ENCODE measurements around the gene KLF1. TPM values are rescaled to one million over a fixed set of nuclear protein-coding genes. Genes with fewer than 3 reads are reported as not detected.

KLF1 gene
- total and polyA plus RNA-seq, 2 of the 13 experiments (the other 11 are each of a cell fraction or from before 2014, with no cell fraction given): not detected

DNA sequence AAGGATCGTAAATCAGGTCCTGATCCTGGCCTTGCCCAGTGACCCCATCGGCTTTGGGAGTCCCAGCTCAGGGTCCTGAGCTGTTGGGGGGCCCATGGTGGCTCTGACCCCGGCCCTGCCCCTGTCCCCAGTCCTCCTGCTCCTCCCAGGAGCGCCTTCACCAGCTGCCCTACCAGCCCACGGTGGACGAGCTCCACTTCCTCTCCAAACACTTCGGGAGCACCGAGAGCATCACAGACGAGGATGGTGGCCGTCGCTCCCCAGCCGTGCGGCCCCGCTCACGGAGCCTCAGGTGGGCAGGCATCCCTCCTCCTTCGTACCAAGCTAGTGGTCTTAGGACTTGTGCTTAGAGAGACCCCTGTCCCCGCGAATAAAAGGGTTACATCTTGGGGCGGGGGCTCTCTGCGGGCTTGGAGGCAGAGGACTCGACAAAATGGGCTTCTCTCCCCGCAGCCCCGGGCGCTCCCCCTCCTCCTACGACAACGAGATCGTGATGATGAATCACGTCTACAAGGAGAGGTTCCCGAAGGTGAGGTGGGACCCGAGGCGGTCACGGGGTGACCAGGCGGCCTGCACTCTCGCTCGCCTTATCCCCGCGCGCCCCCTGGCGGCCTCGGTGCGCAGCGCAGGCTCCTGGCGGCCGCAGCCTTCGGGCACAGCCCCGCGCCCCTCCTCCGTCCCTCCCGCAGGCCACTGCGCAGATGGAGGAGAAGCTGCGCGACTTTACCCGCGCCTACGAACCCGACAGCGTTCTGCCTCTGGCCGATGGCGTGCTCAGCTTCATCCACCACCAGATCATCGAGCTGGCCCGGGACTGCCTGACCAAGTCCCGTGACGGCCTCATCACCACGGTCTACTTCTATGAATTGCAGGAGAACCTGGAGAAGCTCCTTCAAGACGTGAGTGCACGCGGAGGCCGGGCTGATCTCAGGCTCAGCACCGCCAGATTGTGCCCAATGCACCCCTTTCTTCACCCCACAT is 39.6 kb downstream of the KLF1 start (continued):
- no peak for TF ChIP-seq ZNF382 (CRISPR knock-in tag; IDR thresholded peaks at IDR 0.05; ENCODE audit: borderline replicate concordance)
- no peak for TF ChIP-seq MAFF (IDR thresholded peaks at IDR 0.05; ENCODE audit: low read depth, low read length)
- no peak for TF ChIP-seq CCDC6 (CRISPR knock-in tag; IDR thresholded peaks at IDR 0.05)
- no peak for TF ChIP-seq ZNF567 (CRISPR knock-in tag; IDR thresholded peaks at IDR 0.05; ENCODE audit: borderline replicate concordance)
- no peak for TF ChIP-seq ZNF761 (CRISPR knock-in tag; conservative IDR thresholded peaks at IDR 0.05)
- TF ChIP-seq U2AF1 (optimal IDR thresholded peaks at IDR 0.05; ENCODE audit: low read depth, low read length): no peak
- TF ChIP-seq SMAD1 (CRISPR knock-in tag; IDR thresholded peaks at IDR 0.05; ENCODE audit: borderline replicate concordance, low read depth): no peak
- no peak for TF ChIP-seq ZSCAN9 (CRISPR knock-in tag; IDR thresholded peaks at IDR 0.05; ENCODE audit: borderline replicate concordance)
- TF ChIP-seq FOXC1 (CRISPR knock-in tag; IDR thresholded peaks at IDR 0.05; ENCODE audit: borderline replicate concordance): peak; percentile 77; the same call in 1 of the 2 replicates
- TF ChIP-seq, protein P1, sequence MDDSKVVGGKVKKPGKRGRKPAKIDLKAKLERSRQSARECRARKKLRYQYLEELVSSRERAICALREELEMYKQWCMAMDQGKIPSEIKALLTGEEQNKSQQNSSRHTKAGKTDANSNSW (CRISPR knock-in tag; IDR thresholded peaks at IDR 0.05; ENCODE audit: borderline replicate concordance): no peak
- TF ChIP-seq, protein P2, sequence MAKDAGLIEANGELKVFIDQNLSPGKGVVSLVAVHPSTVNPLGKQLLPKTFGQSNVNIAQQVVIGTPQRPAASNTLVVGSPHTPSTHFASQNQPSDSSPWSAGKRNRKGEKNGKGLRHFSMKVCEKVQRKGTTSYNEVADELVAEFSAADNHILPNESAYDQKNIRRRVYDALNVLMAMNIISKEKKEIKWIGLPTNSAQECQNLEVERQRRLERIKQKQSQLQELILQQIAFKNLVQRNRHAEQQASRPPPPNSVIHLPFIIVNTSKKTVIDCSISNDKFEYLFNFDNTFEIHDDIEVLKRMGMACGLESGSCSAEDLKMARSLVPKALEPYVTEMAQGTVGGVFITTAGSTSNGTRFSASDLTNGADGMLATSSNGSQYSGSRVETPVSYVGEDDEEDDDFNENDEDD (CRISPR knock-in tag; IDR thresholded peaks at IDR 0.05; ENCODE audit: borderline replicate concordance): 0 out of 2 replicates have a peak, but pooled peaks have one; percentile 34
- no peak for TF ChIP-seq ZNF660 (CRISPR knock-in tag; IDR thresholded peaks at IDR 0.05; ENCODE audit: borderline replicate concordance, low read depth)
- no peak for TF ChIP-seq ZNF484 (CRISPR knock-in tag; IDR thresholded peaks at IDR 0.05; ENCODE audit: borderline replicate concordance, low read depth)
- TF ChIP-seq MXD4 (CRISPR knock-in tag; IDR thresholded peaks at IDR 0.05): no peak
- TF ChIP-seq MEIS1 (CRISPR knock-in tag; IDR thresholded peaks at IDR 0.05; ENCODE audit: borderline replicate concordance): peak; percentile 71; the same call in 1 of the 2 replicates
- TF ChIP-seq, protein P3, sequence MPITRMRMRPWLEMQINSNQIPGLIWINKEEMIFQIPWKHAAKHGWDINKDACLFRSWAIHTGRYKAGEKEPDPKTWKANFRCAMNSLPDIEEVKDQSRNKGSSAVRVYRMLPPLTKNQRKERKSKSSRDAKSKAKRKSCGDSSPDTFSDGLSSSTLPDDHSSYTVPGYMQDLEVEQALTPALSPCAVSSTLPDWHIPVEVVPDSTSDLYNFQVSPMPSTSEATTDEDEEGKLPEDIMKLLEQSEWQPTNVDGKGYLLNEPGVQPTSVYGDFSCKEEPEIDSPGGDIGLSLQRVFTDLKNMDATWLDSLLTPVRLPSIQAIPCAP (CRISPR knock-in tag; IDR thresholded peaks at IDR 0.05; ENCODE audit: low read depth): no peak
- no peak for TF ChIP-seq ZNF30 (CRISPR knock-in tag; IDR thresholded peaks at IDR 0.05)
- no peak for TF ChIP-seq ZNF850 (CRISPR knock-in tag; conservative IDR thresholded peaks at IDR 0.05)
- no peak for TF ChIP-seq MED8 (CRISPR knock-in tag; IDR thresholded peaks at IDR 0.05; ENCODE audit: insufficient replicate concordance)
- TF ChIP-seq ZNF569 (CRISPR knock-in tag; IDR thresholded peaks at IDR 0.05; ENCODE audit: borderline replicate concordance): no peak
- TF ChIP-seq, protein P4, sequence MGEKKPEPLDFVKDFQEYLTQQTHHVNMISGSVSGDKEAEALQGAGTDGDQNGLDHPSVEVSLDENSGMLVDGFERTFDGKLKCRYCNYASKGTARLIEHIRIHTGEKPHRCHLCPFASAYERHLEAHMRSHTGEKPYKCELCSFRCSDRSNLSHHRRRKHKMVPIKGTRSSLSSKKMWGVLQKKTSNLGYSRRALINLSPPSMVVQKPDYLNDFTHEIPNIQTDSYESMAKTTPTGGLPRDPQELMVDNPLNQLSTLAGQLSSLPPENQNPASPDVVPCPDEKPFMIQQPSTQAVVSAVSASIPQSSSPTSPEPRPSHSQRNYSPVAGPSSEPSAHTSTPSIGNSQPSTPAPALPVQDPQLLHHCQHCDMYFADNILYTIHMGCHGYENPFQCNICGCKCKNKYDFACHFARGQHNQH (CRISPR knock-in tag; IDR thresholded peaks at IDR 0.05): no peak
- TF ChIP-seq NKX3-1 (CRISPR knock-in tag; IDR thresholded peaks at IDR 0.05): no peak
- TF ChIP-seq, protein P5, sequence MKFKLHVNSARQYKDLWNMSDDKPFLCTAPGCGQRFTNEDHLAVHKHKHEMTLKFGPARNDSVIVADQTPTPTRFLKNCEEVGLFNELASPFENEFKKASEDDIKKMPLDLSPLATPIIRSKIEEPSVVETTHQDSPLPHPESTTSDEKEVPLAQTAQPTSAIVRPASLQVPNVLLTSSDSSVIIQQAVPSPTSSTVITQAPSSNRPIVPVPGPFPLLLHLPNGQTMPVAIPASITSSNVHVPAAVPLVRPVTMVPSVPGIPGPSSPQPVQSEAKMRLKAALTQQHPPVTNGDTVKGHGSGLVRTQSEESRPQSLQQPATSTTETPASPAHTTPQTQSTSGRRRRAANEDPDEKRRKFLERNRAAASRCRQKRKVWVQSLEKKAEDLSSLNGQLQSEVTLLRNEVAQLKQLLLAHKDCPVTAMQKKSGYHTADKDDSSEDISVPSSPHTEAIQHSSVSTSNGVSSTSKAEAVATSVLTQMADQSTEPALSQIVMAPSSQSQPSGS (CRISPR knock-in tag; IDR thresholded peaks at IDR 0.05): no peak
- no peak for TF ChIP-seq CBX2 (IDR thresholded peaks at IDR 0.05; ENCODE audit: low read depth, low read length)
- no peak for TF ChIP-seq CBX2 (CRISPR knock-in tag; IDR thresholded peaks at IDR 0.05; ENCODE audit: low read depth)
